Type B pancreatic cell (in vitro differentiated cells): ENCODE results near the gene DNASE1L2. TPM values are rescaled to one million over a fixed set of nuclear protein-coding genes. Genes with fewer than 3 reads are reported as not detected.

Source experiments
- DNase-seq: peaks from one replicate; pipeline ENCODE4 v3.0.0; 2021; ENCODE audit warnings: mixed read lengths; ENCODE audit not compliant: unreplicated experiment; ENCODE audit errors: extremely low spot score
- H3K27ac Mint-ChIP-seq: 2 replicates; pipeline ENCODE4 v1.8.0; 2021; ENCODE audit warnings: mild to moderate bottlenecking, mixed read lengths
- H3K27me3 Mint-ChIP-seq: 2 replicates; pipeline ENCODE4 v1.8.0; 2021; ENCODE audit warnings: mixed read lengths
- H3K36me3 Mint-ChIP-seq: 2 replicates; pipeline ENCODE4 v1.8.0; 2021; ENCODE audit warnings: mixed read lengths
- H3K4me1 Mint-ChIP-seq: one replicate; pipeline ENCODE4 v1.8.0; 2021; ENCODE audit warnings: mixed read lengths; ENCODE audit not compliant: unreplicated experiment
- H3K4me3 Mint-ChIP-seq: 2 replicates; pipeline ENCODE4 v1.8.0; 2021; ENCODE audit warnings: mild to moderate bottlenecking, mixed read lengths
- H3K9me3 Mint-ChIP-seq: 2 replicates; pipeline ENCODE4 v1.8.0; 2021; ENCODE audit warnings: mixed read lengths
- CTCF ChIP-seq: fragments of 200-600 bp; sonication (generic); conservative IDR thresholded peaks from 2 replicates; pipeline ENCODE4 v1.5.0; 2021; ENCODE audit warnings: antibody characterized with exemption, mild to moderate bottlenecking
- total RNA-seq: library from RNA; stranded (reverse); gene quantifications from 2 replicates; pipeline ENCODE4 v1.2.1, GENCODE V29; 2021; ENCODE audit warnings: low replicate concordance

DNASE1L2 gene
- total RNA-seq, 1 donor from 2014 or later = 2.6 TPM

- TF ChIP-seq CTCF = no peak
- DNase-seq = no peak
- Mint-ChIP-seq H3K36me3 (no peaks in the 10 kb centered on the region), H3K4me1 (peaks cover 5% of the 10 kb centered on the region), H3K9me3 (no peaks in the 10 kb centered on the region), H3K27me3 (no peaks in the 10 kb centered on the region), H3K27ac (no peak overlapping the region), H3K4me3 (no peak overlapping the region)
These were observed 37.7 kb downstream of the DNASE1L2 start for GRCh38 chr16:2273931-2274330.

GRCh38 chr16:2275476-2276367 is 39.5 kb downstream of the DNASE1L2 start:
- Mint-ChIP-seq H3K9me3 (no peaks in the 10 kb centered on the region), H3K4me1 (no peaks in the 10 kb centered on the region), H3K27ac (no peak overlapping the region), H3K4me3 (no peak overlapping the region), H3K36me3 (no peaks in the 10 kb centered on the region), H3K27me3 (no peaks in the 10 kb centered on the region)
- no peak for TF ChIP-seq CTCF
- no peak for DNase-seq

- H3K4me3 Mint-ChIP-seq = no peak overlapping the region
- no peaks in the 10 kb centered on the region for H3K36me3 Mint-ChIP-seq
- H3K4me1 Mint-ChIP-seq = no peaks in the 10 kb centered on the region
- no peaks in the 10 kb centered on the region for H3K9me3 Mint-ChIP-seq
- DNase-seq = no peak
- H3K27ac Mint-ChIP-seq = no peak overlapping the region
- H3K27me3 Mint-ChIP-seq = no peaks in the 10 kb centered on the region
- TF ChIP-seq CTCF = no peak
These were observed 40.3 kb downstream of the DNASE1L2 start for GRCh38 chr16:2276368-2277195.

GRCh38 chr16:2277466-2278271 is 41.4 kb downstream of the DNASE1L2 start:
- Mint-ChIP-seq H3K27me3 (no peaks in the 10 kb centered on the region), H3K9me3 (no peaks in the 10 kb centered on the region), H3K4me3 (no peak overlapping the region), H3K36me3 (no peaks in the 10 kb centered on the region), H3K4me1 (no peaks in the 10 kb centered on the region), H3K27ac (no peak overlapping the region)
- DNase-seq = no peak
- no peak for TF ChIP-seq CTCF

- Mint-ChIP-seq H3K27ac (no peak overlapping the region), H3K9me3 (no peaks in the 10 kb centered on the region), H3K36me3 (no peaks in the 10 kb centered on the region), H3K4me3 (no peak overlapping the region), H3K4me1 (no peaks in the 10 kb centered on the region), H3K27me3 (no peaks in the 10 kb centered on the region)
- peak; percentile 35 for TF ChIP-seq CTCF
- DNase-seq = no peak
These were observed 42.0 kb downstream of the DNASE1L2 start for GRCh38 chr16:2278272-2278608.
